ENCODE measurements around the gene TENT4A.

- no peak for TF ChIP-seq CTCF (conservative IDR thresholded peaks at IDR 0.05)
- no peak for TF ChIP-seq ZFX (IDR thresholded peaks at IDR 0.05)
Measured at GRCh38 chr5:6758706-6759105, 45.5 kb downstream of the TENT4A start.

All from C4-2B (cell line).